Ascending aorta (tissue), 2 donors: ENCODE measurements around the gene PRKAG2. TPM values are rescaled to one million over a fixed set of nuclear protein-coding genes. Genes with fewer than 3 reads are reported as not detected.
"Not testable (repeated sequence)": the region's sequence is repeated elsewhere in the genome, so short reads cannot be mapped to it uniquely, and the experiment has no call there.

Source experiments
- DNase-seq, 2 donors: peaks; one replicate each; pipeline ENCODE4 v3.0.0-alpha.2; 2019; ENCODE audit warnings: low spot score in 2 of 2
- H3K27ac ChIP-seq, 2 donors: fragments of 200-600 bp; sonication (generic); one replicate each; pipeline ENCODE4 v1.5.1; 2016 to 2017; ENCODE audit warnings: mild to moderate bottlenecking in 1 of 2
- H3K27me3 ChIP-seq: fragments of 200-600 bp; sonication (generic); one replicate; pipeline ENCODE4 v1.5.1; 2017
- H3K36me3 ChIP-seq, 2 donors: fragments of 200-600 bp; sonication (generic); one replicate each; pipeline ENCODE4 v1.5.1; 2016
- H3K4me1 ChIP-seq, 2 donors: fragments of 200-600 bp; sonication (generic); one replicate each; pipeline ENCODE4 v1.5.1; 2016 to 2017; ENCODE audit warnings: mild to moderate bottlenecking in 1 of 2
- H3K4me3 ChIP-seq, 2 donors: fragments of 200-600 bp; sonication (generic); one replicate each; pipeline ENCODE4 v1.5.1; 2016 to 2017; ENCODE audit warnings: mild to moderate bottlenecking in 1 of 2
- H3K9me3 ChIP-seq, 2 donors: fragments of 200-600 bp; sonication (generic); one replicate each; pipeline ENCODE4 v1.5.1; 2016
- CTCF ChIP-seq, 3 experiments: fragments of 200-600 bp in 2 of 3; fragments of 450-650 bp in 1 of 3; sonication (generic) in 2 of 3; IDR thresholded peaks; one replicate each; pipeline ENCODE4 v1.5.1; 2016 to 2019; ENCODE audit warnings: antibody characterized with exemption in 3 of 3, mild to moderate bottlenecking in 1 of 3, moderate library complexity in 1 of 3
- intact Hi-C: fragments of 100-400 bp; cut with DNase I; formaldehyde crosslinking; loops from one replicate; pipeline ENCODE4 v1.15.1; 2023
- total RNA-seq: library from RNA; depleted of rRNA; stranded (reverse); fragments of >200 nt; gene quantifications from one replicate; pipeline ENCODE4 v1.1.0, GENCODE V29; 2016

The PRKAG2 gene
- total RNA-seq, 1 donor from 2014 or later: 26.7 TPM

GRCh38 chr7:151754142-151754590 lies 122.7 kb downstream of the PRKAG2 start:
- intact Hi-C loops: loop anchor here (1.0 to 10.0 kb wide), 6 partner anchors 67 to 669 kb away; partner anchors contain the start of genes AGAP3, FASTK, SMARCD3 and TMUB1
- TF ChIP-seq CTCF (IDR thresholded peaks at IDR 0.05): peak; percentile 87 to 92 (median 91)
- peak overlapping the region; percentile 81 to 89 for H3K27ac ChIP-seq
- no peaks in the 10 kb centered on the region for H3K36me3 ChIP-seq
- DNase-seq: peak; percentile 64 to 94
- no peaks in the 10 kb centered on the region for H3K9me3 ChIP-seq
- no peak overlapping the region for H3K4me3 ChIP-seq
- H3K27me3 ChIP-seq: no peaks in the 10 kb centered on the region
- H3K4me1 ChIP-seq: peaks cover 9 to 48% of the 10 kb centered on the region in 2 donors

GRCh38 chr7:151752816-151753595 lies 123.9 kb downstream of the PRKAG2 start:
- no peaks in the 10 kb centered on the region for H3K9me3 ChIP-seq
- no peaks in the 10 kb centered on the region for H3K36me3 ChIP-seq
- no peak for DNase-seq
- intact Hi-C loops: loop anchor here (10.0 kb wide), 3 partner anchors 298 to 668 kb away; partner anchors contain the start of genes AGAP3, FASTK, SMARCD3 and TMUB1
- no peaks in the 10 kb centered on the region for H3K27me3 ChIP-seq
- peak overlapping the region; percentile 81 to 89 for H3K27ac ChIP-seq
- TF ChIP-seq CTCF (IDR thresholded peaks at IDR 0.05): no peak
- no peak overlapping the region for H3K4me3 ChIP-seq
- peaks cover 5 to 37% of the 10 kb centered on the region in 2 donors for H3K4me1 ChIP-seq

DNA sequence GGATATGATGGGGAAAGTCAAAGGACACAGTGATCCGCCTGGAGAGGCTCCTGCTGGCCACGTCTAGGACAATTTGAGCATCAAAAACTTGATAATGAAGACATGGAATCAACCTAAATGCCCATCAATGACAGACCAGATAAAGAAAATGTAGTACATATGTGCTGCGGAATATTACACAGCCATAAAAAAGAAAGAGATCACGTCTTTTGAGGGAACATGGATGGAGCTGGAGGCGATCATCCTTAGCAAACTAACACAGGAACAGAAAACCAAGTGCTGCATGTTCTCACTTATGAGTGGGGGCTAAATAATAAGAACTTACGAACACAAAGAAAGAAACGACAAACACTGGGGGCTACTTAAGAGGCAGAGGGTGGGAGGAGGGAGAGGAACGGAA lies 124.9 kb downstream of the PRKAG2 start:
- intact Hi-C loops: loop anchor here (10.0 kb wide), 3 partner anchors 297 to 667 kb away; partner anchors contain the start of genes AGAP3, FASTK, SMARCD3 and TMUB1
- H3K27me3 ChIP-seq: no peaks in the 10 kb centered on the region
- no peaks in the 10 kb centered on the region for H3K36me3 ChIP-seq
- TF ChIP-seq CTCF (IDR thresholded peaks at IDR 0.05): no peak
- H3K4me1 ChIP-seq: peaks cover 5 to 30% of the 10 kb centered on the region in 2 donors
- H3K27ac ChIP-seq: no peak overlapping the region
- DNase-seq: no peak
- no peak overlapping the region for H3K4me3 ChIP-seq
- no peaks in the 10 kb centered on the region for H3K9me3 ChIP-seq

- Histone ChIP-seq H3K9me3 (no peaks in the 10 kb centered on the region), H3K4me3 (no peak overlapping the region), H3K4me1 (peaks cover 7 to 27% of the 10 kb centered on the region in 2 donors), H3K27ac (no peak overlapping the region), H3K27me3 (no peaks in the 10 kb centered on the region), H3K36me3 (no peaks in the 10 kb centered on the region)
- TF ChIP-seq CTCF (IDR thresholded peaks at IDR 0.05): no peak
- DNase-seq: no peak
- intact Hi-C loops: no loop called here
These were observed 128.2 kb downstream of the PRKAG2 start for GRCh38 chr7:151748733-151749132.

DNA sequence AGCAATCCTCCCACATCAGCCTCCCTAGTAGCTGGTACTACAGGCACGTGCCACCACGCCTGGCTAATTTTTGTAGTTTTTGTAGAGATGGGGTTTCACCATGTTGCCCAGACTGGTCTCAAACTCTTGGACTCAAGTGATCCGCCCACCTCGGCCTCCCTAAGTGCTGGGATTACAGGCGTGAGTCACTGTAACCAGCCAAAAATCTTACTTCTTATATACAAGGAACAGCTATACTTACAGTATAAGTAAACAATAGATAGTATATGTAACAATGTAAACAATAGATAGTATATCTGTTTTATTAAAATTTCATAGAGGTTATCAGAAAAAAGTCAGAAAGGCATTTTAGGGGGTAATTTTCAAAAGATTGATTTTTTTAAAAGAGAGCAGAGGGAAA lies 128.9 kb downstream of the PRKAG2 start:
- intact Hi-C loops, H3K36me3 ChIP-seq, H3K27ac ChIP-seq, H3K4me3 ChIP-seq, DNase-seq, H3K9me3 ChIP-seq, H3K27me3 ChIP-seq: not testable (repeated sequence)
- peaks cover 7 to 27% of the 10 kb centered on the region in 2 donors for H3K4me1 ChIP-seq

DNA sequence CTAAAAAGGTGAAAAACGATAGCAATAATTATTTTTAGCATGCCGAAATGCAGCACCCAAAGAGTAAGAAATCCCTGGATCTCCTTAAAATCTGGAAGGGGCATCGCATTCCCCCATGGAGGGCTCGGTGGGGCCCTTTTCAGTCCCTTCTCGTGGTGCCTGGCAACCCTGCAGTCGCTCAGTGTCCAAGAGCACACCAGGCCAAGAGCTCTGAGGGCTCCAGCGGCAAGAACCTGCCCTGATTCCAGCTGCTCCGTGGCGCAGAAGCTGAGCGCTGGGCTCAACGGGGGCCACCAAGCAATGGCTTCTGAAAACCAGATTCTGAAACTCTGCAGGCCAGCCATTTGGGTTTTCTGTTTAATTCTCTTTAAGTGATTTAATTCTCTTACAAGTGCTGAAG lies 131.2 kb downstream of the PRKAG2 start:
- Histone ChIP-seq H3K9me3 (no peaks in the 10 kb centered on the region), H3K36me3 (no peaks in the 10 kb centered on the region), H3K4me1 (peaks cover 7 to 27% of the 10 kb centered on the region in 2 donors), H3K27ac (peak overlapping the region; percentile 71 to 72), H3K4me3 (peak overlapping the region; percentile 24 to 47), H3K27me3 (no peaks in the 10 kb centered on the region)
- no peak for TF ChIP-seq CTCF (IDR thresholded peaks at IDR 0.05)
- intact Hi-C loops: no loop called here
- no peak for DNase-seq
